Brain microvascular endothelial cell (primary cell): Measurements from ENCODE around the gene CIBAR2.

Experiments
- DNase-seq: peaks from one replicate; pipeline ENCODE4 v3.0.0-alpha.2; 2020
- H3K27ac ChIP-seq: fragments of 250-450 bp; sonication (Bioruptor Pico); 2 replicates; pipeline ENCODE4 v1.5.1; 2020; ENCODE audit warnings: mild to moderate bottlenecking, moderate library complexity
- H3K27me3 ChIP-seq: fragments of 250-450 bp; sonication (Bioruptor Pico); replicated peaks from 2 replicates; pipeline ENCODE4 v1.5.1; 2020; ENCODE audit warnings: mild to moderate bottlenecking
- H3K36me3 ChIP-seq: fragments of 250-450 bp; sonication (Bioruptor Pico); replicated peaks from 2 replicates; pipeline ENCODE4 v1.5.1; 2020; ENCODE audit warnings: mild to moderate bottlenecking
- H3K4me3 ChIP-seq: 2 replicates; pipeline ENCODE4 v1.5.1; 2011; ENCODE audit warnings: low read depth, mild to moderate bottlenecking, control low read depth, low read length, moderate library complexity
- in situ Hi-C: cut with HindIII; loops from 2 replicates; pipeline ENCODE4 v1.10.0; 2017; ENCODE audit warnings: low sequenced_read_pairs, low pct_ligation_motif_present
- TF ChIP-seq, protein P1 (sequence below): IDR thresholded peaks from 2 replicates; pipeline ENCODE4 v1.5.1; 2011; ENCODE audit warnings: low read depth, mild to moderate bottlenecking, moderate library complexity, low read length, control low read depth, inconsistent platforms; ENCODE audit errors: missing control alignments

Gene CIBAR2

DNA sequence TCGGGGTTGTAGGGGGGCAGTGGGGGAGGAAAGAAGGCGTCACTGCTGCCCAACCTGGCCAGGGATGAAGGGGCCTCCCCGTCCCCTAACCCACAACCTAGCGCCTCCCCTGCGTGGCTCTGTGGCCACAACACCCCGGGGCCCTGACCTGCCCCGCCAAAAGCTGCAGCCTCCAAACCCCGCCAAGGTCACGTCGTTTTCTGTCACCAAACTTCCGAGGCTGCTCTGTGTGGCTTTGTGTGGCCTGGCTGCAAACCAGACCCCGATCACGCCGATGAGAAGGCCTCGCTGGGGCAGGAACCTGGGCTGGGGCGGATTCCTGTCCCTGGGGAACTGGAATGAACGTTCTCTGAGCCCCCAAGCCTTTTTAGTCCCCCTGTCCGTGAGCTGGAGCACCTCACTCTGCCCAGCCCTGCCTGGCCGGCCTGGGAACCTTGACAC lies 30.5 kb upstream of the CIBAR2 start:
- in situ Hi-C loops = no loop called here
- H3K27me3 ChIP-seq = no peaks in the 10 kb centered on the region
- TF ChIP-seq, protein P1, sequence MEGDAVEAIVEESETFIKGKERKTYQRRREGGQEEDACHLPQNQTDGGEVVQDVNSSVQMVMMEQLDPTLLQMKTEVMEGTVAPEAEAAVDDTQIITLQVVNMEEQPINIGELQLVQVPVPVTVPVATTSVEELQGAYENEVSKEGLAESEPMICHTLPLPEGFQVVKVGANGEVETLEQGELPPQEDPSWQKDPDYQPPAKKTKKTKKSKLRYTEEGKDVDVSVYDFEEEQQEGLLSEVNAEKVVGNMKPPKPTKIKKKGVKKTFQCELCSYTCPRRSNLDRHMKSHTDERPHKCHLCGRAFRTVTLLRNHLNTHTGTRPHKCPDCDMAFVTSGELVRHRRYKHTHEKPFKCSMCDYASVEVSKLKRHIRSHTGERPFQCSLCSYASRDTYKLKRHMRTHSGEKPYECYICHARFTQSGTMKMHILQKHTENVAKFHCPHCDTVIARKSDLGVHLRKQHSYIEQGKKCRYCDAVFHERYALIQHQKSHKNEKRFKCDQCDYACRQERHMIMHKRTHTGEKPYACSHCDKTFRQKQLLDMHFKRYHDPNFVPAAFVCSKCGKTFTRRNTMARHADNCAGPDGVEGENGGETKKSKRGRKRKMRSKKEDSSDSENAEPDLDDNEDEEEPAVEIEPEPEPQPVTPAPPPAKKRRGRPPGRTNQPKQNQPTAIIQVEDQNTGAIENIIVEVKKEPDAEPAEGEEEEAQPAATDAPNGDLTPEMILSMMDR = no peak
- no peaks in the 10 kb centered on the region for H3K36me3 ChIP-seq
- H3K27ac ChIP-seq = no peak overlapping the region
- no peak overlapping the region for H3K4me3 ChIP-seq
- DNase-seq = no peak

DNA sequence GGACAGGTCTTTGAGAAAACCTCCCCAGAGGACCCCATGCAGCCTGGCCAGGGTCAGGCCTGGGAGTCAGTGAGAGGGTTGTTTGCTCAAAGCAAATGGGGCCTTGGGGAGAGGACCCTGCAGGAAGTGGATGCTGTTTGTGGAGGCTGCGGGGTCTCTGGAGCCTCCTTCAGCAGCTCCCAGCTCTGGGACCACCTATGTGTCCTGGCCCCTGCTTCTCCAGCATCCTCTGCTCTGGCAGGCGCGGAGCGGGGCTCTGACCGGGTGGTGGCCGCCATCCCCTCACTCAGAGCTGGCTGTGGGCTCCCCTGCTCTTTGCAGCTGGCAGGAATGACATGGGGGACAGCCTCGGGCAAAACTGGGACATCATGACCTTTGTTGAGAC lies 29.8 kb upstream of the CIBAR2 start:
- no peak overlapping the region for H3K4me3 ChIP-seq
- H3K27ac ChIP-seq = no peak overlapping the region
- in situ Hi-C loops = no loop called here
- no peaks in the 10 kb centered on the region for H3K36me3 ChIP-seq
- no peaks in the 10 kb centered on the region for H3K27me3 ChIP-seq
- TF ChIP-seq, protein P1 = no peak
- no peak for DNase-seq

DNA sequence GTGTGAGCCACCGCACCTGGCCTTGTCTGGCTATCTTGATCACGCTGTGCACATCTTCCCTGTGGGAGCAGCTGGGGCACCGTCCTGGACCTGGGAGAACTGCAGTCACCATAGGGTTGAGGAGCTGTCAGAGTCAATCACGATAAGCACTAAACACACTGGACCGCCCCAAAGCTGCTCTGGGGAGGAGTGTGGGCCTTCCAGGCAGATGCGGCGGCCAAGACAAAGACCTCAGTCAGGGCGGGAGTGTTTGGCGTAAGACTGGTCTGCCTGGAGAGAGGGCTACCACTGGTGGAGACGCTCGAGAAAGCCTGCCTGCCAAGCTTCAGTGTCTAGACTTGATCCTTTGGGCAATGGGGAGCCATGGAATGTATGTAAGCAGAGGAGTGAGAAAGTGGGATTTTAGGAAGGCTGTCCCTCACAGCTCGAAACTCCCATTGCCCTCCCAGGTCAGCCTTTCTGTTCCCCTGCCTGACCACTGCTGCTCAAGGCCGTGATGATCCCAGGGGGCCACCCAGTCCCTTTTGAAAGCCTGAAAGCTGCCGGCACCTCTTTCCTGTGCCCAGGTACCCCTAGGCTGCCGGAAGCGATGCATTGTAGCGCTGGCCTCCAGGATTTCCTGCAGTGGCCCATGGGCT lies 29.3 kb upstream of the CIBAR2 start:
- no peak for DNase-seq
- Histone ChIP-seq H3K27ac (no peak overlapping the region), H3K4me3 (no peak overlapping the region), H3K36me3 (no peaks in the 10 kb centered on the region), H3K27me3 (no peaks in the 10 kb centered on the region)
- in situ Hi-C loops = no loop called here
- TF ChIP-seq, protein P1 = no peak

DNA sequence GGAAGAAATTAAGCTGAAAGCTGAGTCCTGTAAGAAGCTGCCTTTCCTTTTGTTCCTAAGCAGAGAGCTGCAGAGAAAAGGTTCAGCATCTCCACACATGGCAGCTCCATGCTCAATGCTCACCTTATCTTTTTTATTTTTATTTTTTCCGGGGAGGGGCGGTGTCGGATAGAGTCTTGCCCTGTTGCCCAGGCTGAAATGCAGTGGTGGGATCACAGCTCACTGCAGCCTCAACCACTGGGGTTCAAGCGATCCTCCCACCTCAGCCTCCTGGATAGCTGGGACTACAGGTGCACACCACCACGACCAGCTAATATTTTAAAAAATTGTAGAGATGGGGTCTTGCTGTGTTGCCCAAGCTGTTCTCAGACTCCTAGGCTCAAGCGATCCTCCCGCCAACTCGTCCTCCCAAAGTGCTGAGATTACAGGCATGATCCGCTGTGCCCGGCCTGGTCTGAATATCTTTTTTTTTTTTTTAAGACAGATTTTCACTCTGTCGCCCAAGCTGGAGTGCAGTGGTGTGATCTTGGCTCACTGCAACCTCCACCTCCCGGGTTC lies 28.3 kb upstream of the CIBAR2 start:
- TF ChIP-seq, protein P1 = no peak
- H3K4me3 ChIP-seq = no peak overlapping the region
- no peak overlapping the region for H3K27ac ChIP-seq
- H3K27me3 ChIP-seq = no peaks in the 10 kb centered on the region
- no peaks in the 10 kb centered on the region for H3K36me3 ChIP-seq
- no peak for DNase-seq
- in situ Hi-C loops = no loop called here

DNA sequence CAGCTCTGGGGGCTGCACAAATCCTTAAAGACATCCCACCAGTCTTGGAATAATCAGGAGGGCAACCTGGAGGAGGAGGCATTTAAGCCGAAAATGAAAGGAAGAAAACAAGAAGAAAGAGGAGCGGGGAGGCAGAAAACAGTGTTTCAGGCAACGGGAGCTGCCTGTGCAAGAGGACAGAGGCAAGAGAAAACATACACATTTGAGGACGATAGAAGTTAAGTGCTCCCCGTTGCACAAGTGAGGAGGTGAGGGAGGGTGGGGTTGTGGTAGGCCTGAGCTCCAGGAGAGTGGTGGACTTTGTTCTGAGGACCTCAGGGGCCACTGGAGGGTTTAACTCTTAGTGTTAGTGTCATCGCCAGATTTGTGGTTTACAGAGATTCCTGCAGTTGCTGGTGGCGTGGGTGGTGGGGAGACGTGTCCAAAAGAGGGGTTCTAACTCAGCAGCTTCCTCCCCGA lies 27.6 kb upstream of the CIBAR2 start:
- Histone ChIP-seq H3K36me3 (no peaks in the 10 kb centered on the region), H3K27me3 (no peaks in the 10 kb centered on the region), H3K4me3 (no peak overlapping the region), H3K27ac (no peak overlapping the region)
- TF ChIP-seq, protein P1 = no peak
- in situ Hi-C loops = no loop called here
- no peak for DNase-seq
